ENCODE results near the gene ASTN2.

ASTN2 gene

DNA sequence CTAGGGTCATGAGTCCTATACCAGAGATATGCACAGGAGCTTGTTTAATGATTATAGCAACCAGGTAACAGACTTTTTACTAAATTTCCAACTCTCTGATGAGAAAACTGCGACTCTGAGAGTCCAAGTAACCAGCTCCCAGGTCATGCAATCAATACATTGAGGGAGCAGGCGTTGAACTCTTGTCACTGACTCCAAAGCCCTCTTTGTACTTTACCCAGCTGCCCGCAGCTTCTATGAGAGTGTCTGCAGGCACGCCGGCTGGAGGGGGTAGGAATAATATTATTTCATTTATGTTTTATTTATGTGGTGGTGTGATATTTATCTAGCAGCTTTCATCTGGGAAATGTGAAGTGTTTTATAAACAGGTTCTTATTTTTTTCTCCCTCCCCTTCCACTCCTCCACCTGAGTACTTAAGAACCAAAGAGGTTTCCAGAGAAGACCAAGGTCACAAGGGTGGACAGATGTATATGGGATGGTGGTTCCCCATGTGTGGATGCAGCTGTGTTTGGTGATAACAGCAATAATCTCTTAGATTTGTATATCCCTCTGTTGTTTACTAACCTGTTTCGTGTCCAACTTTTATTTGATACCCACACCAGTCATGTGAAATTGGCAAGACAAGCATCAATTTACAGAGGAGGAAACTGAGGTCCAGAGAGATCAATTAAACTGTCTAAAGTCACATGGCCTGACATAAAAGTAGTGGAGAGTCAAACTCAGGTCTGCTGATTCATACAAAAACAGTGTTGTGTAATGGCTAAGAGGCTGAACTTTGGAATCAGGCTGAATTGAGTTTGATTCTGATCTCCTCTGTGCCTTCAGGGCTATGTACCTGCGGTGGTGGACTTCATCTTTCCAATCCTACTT lies 867.9 kb downstream of the ASTN2 start:
- TF ChIP-seq, protein P1, sequence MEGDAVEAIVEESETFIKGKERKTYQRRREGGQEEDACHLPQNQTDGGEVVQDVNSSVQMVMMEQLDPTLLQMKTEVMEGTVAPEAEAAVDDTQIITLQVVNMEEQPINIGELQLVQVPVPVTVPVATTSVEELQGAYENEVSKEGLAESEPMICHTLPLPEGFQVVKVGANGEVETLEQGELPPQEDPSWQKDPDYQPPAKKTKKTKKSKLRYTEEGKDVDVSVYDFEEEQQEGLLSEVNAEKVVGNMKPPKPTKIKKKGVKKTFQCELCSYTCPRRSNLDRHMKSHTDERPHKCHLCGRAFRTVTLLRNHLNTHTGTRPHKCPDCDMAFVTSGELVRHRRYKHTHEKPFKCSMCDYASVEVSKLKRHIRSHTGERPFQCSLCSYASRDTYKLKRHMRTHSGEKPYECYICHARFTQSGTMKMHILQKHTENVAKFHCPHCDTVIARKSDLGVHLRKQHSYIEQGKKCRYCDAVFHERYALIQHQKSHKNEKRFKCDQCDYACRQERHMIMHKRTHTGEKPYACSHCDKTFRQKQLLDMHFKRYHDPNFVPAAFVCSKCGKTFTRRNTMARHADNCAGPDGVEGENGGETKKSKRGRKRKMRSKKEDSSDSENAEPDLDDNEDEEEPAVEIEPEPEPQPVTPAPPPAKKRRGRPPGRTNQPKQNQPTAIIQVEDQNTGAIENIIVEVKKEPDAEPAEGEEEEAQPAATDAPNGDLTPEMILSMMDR (IDR thresholded peaks at IDR 0.05; ENCODE audit: low read depth, low read length, missing control alignments): no peak

DNA sequence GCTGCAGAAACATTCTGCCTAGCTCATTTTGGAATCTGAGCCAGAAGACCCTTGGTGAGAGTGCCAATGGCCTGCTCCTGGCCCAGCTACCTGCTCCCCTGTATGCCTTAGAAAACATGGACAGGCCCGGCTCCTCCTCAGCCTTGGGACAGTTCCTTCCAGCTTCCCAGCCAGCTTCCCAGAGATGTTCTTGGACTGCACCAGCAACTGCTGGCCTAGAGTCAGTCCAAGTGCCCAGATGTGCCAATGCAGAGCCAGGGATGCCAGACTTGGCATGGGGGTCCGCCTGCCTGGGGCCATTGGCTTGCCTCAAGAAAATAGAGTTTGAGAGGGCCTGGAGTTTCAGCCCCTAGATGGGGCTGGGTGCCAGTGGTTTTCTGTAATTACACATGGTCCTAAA lies 870.0 kb downstream of the ASTN2 start:
- Histone ChIP-seq H3K36me3 (replicated peaks) (no peaks in the 10 kb centered on the region), H3K27me3 (replicated peaks) (no peaks in the 10 kb centered on the region), H3K27ac (no peak overlapping the region), H3K4me3 (ENCODE audit: low read depth, low read length) (no peak overlapping the region)
- no peak for DNase-seq
- TF ChIP-seq, protein P1 (IDR thresholded peaks at IDR 0.05; ENCODE audit: low read depth, low read length, missing control alignments): no peak
- in situ Hi-C loops (cut with HindIII; ENCODE audit: low pct_ligation_motif_present, low sequenced_read_pairs): no loop called here

More for the DNA sequence above, 867.9 kb downstream of the ASTN2 start:
- DNase-seq: peak; percentile 25
- H3K27me3 ChIP-seq (replicated peaks): no peaks in the 10 kb centered on the region
- in situ Hi-C loops (cut with HindIII; ENCODE audit: low pct_ligation_motif_present, low sequenced_read_pairs): no loop called here
- no peak overlapping the region for H3K4me3 ChIP-seq (ENCODE audit: low read depth, low read length)
- H3K27ac ChIP-seq: no peak overlapping the region
- no peaks in the 10 kb centered on the region for H3K36me3 ChIP-seq (replicated peaks)

DNA sequence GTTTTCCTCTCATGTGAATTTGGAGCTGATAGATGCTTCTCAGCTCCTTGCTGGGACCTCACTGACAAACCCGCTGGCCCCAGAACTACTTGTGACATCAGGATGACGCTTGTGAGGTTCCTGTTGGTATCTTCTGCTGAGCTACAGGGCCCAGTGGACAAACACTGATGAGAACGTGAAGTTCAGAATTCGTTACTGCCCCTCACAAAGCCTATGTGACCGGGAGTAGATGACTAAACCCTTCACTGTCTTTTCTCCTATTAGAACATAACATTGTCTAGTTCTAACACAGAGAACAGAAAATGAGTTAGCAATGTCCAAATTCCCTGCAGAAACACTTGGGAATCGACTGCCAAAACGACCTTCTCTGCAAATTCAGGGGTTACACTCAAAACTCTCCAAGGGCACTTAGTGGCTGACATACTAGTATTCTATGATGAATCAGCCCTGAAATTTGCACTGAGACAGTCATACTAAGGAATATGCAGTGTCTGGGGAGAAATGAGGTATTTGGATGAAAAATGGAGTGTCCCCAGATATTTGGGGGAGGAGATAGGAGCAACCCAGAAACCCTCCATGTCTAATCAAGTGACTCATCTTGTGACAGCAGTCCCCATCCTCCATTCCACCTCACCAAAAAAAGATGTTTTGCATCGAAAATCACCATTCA lies 871.0 kb downstream of the ASTN2 start:
- Histone ChIP-seq H3K27ac (peak overlapping the region; percentile 71), H3K27me3 (replicated peaks) (no peaks in the 10 kb centered on the region), H3K36me3 (replicated peaks) (no peaks in the 10 kb centered on the region), H3K4me3 (ENCODE audit: low read depth, low read length) (no peak overlapping the region)
- DNase-seq: peak; percentile 82
- TF ChIP-seq, protein P1 (IDR thresholded peaks at IDR 0.05; ENCODE audit: low read depth, low read length, missing control alignments): no peak
- in situ Hi-C loops (cut with HindIII; ENCODE audit: low pct_ligation_motif_present, low sequenced_read_pairs): no loop called here

DNA sequence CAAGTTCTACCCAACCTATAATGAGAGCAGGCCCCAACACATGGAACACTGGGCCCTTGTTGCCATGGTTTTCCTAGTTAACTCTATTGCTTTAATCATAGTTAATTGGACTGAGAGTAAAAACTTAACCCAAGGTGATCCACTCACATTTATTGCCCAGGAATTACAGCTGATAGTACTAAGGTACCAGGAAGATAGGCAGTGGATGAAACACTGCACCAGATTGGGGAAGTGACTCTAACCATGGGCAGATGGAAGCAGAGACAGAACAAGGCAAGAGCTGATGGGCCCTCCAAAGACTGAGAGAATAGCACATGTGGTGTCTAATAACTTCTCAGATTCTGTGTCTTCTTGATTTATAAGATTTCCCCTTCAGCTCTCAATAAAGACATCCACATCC lies 873.5 kb downstream of the ASTN2 start:
- no peaks in the 10 kb centered on the region for H3K27me3 ChIP-seq (replicated peaks)
- H3K27ac ChIP-seq: no peak overlapping the region
- in situ Hi-C loops (cut with HindIII; ENCODE audit: low pct_ligation_motif_present, low sequenced_read_pairs): no loop called here
- no peak for DNase-seq
- H3K36me3 ChIP-seq (replicated peaks): no peaks in the 10 kb centered on the region
- TF ChIP-seq, protein P1 (IDR thresholded peaks at IDR 0.05; ENCODE audit: low read depth, low read length, missing control alignments): no peak
- H3K4me3 ChIP-seq (ENCODE audit: low read depth, low read length): no peak overlapping the region

DNA sequence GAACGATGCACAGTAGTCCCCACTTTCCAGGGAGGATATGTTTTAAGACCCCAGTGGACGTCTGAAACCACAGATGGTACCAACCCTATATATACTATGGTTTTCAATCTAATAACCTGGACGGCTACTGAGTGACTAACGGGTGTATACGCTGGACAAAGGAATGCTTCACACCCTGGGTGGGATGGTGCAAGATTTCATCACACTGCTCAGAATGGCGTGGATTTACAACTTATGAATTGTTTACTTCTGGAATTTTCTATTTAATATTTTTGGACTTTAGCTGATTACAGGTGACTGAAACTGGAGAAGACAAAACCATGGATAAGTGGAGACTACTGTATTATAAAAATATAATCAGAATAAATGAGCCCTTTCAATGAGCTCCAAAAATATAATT lies 875.3 kb downstream of the ASTN2 start:
- in situ Hi-C loops (cut with HindIII; ENCODE audit: low pct_ligation_motif_present, low sequenced_read_pairs): no loop called here
- Histone ChIP-seq H3K4me3 (ENCODE audit: low read depth, low read length) (no peak overlapping the region), H3K27me3 (replicated peaks) (no peaks in the 10 kb centered on the region), H3K27ac (no peak overlapping the region), H3K36me3 (replicated peaks) (no peaks in the 10 kb centered on the region)
- TF ChIP-seq, protein P1 (IDR thresholded peaks at IDR 0.05; ENCODE audit: low read depth, low read length, missing control alignments): no peak
- DNase-seq: no peak

All from brain microvascular endothelial cell (primary cell).